Suprapubic skin (tissue), 4 donors: Measurements from ENCODE around the gene SIRPA.

Experiments
- EP300 ChIP-seq: sonication (generic); formaldehyde crosslinking; IDR thresholded peaks from one replicate; pipeline ENCODE4 v1.6.1; 2017; ENCODE audit warnings: antibody characterized with exemption
- POLR2A ChIP-seq, 2 donors: fragments of 450-650 bp; IDR thresholded peaks; one replicate each; pipeline ENCODE4 v1.6.1; 2017; ENCODE audit warnings: antibody characterized with exemption in 2 of 2, mild to moderate bottlenecking in 2 of 2, moderate library complexity in 2 of 2
- POLR2AphosphoS5 ChIP-seq, 3 donors: sonication (generic); formaldehyde crosslinking; IDR thresholded peaks; one replicate each; pipeline ENCODE4 v1.6.1; 2017; ENCODE audit warnings: antibody characterized with exemption in 3 of 3
- TF ChIP-seq, protein P1 (sequence below), 2 donors: fragments of 200-600 bp in 1 of 2; fragments of 450-650 bp in 1 of 2; sonication (generic) in 1 of 2; IDR thresholded peaks; one replicate each; pipeline ENCODE4 v1.5.1; 2016 to 2019; ENCODE audit warnings: antibody characterized with exemption in 2 of 2, mild to moderate bottlenecking in 1 of 2, moderate library complexity in 1 of 2

DNA sequence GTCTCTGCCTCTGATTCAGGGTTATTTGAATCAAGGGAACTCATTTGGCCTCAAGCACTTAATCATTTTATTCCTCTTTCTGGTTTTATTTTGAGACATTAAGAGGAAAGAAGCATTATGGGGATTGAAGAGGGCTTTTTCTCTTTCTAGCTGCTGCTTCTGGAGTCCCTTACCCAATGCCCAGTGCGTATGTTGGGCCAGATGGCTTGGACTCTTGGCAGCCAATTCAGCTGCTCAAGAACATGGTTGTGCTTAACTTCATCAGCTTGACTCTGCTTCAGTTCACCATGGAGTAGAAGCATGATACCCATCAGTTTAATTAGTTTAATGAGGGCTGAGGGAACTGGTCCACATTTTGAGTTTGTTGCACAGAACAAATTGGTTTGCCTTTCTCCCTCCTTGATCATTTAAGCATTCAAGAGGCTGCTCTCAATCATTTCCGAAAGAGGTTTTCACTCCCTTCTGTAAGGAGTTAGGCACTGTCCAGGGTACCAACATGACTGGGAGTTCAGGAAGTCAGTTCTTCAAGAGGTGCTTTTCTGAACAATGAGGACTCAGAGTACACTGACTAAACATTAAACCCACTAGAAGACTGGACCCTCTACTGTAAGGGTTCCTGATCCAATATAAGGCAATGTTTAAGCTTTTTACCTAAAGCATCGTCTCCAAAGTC is 84.0 kb downstream of the SIRPA start:
- TF ChIP-seq POLR2A (IDR thresholded peaks at IDR 0.05): no peak
- TF ChIP-seq, protein P1, sequence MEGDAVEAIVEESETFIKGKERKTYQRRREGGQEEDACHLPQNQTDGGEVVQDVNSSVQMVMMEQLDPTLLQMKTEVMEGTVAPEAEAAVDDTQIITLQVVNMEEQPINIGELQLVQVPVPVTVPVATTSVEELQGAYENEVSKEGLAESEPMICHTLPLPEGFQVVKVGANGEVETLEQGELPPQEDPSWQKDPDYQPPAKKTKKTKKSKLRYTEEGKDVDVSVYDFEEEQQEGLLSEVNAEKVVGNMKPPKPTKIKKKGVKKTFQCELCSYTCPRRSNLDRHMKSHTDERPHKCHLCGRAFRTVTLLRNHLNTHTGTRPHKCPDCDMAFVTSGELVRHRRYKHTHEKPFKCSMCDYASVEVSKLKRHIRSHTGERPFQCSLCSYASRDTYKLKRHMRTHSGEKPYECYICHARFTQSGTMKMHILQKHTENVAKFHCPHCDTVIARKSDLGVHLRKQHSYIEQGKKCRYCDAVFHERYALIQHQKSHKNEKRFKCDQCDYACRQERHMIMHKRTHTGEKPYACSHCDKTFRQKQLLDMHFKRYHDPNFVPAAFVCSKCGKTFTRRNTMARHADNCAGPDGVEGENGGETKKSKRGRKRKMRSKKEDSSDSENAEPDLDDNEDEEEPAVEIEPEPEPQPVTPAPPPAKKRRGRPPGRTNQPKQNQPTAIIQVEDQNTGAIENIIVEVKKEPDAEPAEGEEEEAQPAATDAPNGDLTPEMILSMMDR (IDR thresholded peaks at IDR 0.05): no peak
- no peak for TF ChIP-seq POLR2AphosphoS5 (IDR thresholded peaks at IDR 0.05)
- TF ChIP-seq EP300: no peak
